Activated CD4-positive, alpha-beta T cell treated with anti-CD3 and anti-CD28 coated beads, Interleukin-2, Interleukin-4, amounts not matched to agents 100 ng/mL and 50 ng/mL, durations not matched to agents 16 hours and 8 hours (primary cell): ENCODE measurements around the gene HNRNPUL2.

Experiments used
- DNase-seq: peaks from one replicate; pipeline ENCODE4 v3.0.0-alpha.2; 2020; ENCODE audit warnings: low spot score

Gene HNRNPUL2

DNA sequence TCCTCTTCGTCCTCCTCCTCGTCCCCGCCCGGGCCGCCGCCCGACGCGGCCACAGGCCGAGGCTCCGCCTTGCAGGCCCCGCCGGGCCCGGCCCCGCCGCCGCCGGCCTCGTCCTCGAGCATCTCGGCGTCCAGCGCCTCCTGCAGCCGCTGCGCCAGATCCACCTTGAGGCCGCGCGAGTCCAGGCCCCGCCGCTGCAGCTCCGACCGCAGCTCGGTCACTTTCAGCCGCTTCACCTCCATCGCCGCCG is 417 bp downstream of the HNRNPUL2 start:
- DNase-seq: no peak

DNA sequence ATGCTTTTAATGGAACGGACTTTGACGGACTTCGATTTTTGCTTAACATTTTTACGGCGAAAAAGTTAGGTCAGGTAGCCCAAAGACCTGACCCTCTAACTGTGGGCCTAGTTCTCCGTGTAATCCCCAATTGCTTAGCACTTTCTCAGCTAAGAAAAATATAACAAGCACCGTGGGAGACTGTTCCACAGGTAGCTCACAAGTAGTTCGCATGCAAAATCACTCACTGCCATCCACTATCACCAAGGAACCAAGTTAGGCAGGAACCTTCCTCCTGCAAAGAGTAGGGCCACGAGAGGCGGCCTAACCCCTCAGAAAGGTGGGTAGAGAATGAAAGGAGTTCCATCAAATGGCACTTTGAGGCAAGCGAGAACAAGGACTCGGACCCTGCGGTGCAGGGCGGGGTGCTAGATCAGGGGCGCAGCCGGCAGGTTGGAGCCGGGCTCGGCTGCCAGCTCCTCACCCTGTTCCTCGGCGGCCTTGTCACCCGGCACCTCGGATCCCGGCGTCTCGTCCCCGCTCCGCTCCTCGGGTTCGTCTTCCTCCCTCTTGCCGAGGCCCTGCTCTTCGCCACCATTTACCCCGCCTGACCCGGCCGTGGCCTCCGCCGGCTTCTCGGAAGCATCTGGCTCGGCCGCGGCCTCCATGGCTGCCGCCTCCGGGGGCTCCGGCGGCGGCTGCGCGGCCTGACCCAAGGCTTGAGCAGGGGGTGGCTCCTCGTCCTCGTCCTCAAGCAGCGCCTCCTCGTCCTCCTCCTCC is 922 bp downstream of the HNRNPUL2 start:
- DNase-seq: no peak

DNA sequence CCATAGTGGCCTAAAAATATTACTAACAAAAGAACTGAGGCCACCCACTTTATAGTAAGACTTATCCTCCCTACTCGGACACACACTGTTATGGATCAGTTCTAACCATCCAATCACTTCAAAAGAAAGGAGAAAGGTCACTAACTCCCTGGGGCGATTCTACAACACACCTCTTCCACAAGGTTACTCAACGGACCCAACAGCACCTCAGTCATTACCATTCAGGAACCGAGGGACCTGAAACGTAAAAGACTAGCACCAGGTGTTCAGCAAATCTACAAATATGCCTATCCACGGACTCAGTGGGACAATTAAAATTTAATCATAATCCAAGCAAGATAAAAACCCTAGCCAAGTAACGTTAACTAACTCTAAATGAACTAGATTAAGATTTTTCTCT is 1.6 kb downstream of the HNRNPUL2 start:
- no peak for DNase-seq

DNA sequence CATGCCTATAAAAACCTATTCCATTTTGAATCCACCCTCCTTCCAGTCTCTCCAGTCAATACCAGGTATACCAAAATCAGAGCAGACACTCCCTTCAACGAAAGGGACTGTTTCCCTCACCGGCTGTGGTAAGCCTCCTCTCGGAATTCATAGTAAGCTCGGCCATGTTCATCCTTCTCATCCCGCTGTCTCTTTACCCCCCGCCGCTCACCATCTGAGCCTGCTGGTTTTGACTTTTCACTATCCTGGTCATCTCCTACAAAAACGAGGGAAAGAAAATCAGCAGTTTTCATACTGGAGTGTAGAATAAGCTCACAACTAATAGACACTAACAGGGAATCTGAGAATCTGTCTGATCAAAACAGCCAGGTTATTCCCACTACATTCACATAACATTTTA is 3.1 kb downstream of the HNRNPUL2 start:
- no peak for DNase-seq

DNA sequence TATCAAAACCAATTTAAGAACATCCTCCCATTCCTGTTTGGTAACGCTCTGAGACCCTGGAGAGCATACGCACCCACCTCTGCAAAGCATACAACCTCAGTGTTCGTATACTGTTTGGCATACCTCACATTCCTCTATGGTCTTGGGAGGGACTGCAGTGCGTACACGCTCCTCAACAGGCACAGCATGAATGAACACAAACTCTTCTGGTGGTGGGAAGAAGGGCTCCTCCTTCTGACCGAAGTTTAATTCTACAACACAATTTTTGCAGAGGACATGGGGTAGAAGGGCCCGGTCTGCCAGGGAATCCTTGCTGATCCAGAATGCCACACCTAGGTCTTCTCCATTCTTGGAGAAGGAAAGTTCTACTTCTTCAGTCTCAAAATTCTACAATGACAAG is 5.3 kb downstream of the HNRNPUL2 start:
- no peak for DNase-seq

DNA sequence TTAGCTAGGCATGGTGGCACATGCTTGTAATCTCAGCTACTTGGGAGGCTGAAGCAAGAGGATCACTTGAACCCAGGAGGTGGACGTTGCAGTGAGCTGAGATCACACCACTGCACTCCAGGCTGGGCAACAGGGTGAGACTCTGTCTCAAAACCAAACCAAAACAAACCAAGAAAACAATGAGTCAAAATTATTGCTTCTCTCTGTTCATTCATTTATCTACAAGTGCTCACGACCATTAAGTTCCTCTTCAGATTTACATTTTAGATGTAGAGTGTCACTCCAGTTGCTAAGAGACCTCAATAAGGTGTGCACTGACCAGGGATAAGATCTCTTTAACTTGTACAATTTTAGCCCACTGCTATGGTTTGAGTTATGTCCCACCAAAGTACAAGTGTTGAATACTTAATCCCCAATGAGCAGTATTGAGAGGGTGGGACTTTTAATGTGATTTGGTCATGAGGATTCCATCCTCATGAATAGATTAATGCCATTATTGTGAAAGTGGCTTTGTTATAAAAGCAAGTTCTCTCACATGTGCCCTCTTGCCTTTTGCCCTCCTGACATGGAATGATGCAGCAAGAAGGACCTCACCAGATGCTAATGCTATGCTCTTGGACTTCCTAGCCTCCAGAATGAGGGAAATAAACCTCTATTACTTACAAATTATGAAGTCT is 7.8 kb downstream of the HNRNPUL2 start:
- DNase-seq: peak; percentile 25

DNA sequence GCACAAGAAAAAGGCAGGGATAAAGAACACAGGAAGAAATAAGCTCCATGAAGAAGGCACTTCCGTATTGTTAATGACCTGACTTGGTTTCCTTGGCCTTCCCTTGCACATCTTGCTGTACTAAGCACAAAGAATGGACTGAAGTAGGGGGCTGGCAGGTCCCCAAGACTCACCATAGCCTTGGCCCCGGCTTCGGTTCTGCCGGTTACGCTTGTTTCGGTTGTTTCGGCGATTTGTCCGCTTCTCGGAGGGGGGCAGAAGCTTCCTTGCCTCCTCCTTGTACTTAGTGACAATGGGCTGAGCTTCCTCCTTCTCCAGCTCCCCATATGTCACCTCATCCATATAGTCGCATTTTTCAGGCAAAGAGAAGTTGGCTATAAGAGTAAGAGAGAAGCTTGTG is 10.4 kb downstream of the HNRNPUL2 start:
- DNase-seq: no peak

DNA sequence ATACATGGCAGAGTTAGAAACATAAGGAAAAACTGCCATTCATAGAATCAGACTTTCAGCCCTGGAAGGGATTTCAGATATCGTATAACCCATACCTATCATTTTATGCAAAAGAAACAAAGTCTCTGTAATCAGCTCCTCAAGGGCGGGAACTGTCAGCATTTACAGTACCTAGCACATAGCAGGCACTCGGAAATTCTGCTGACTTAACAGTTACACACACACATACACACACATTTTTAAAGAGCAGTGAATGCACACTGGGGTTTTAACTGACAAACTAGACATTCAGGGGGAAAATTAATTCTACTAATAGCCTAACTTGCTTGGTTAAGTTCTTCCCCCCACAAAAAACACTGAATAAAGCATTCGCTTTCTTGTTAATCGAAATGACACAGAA is 11.1 kb downstream of the HNRNPUL2 start:
- DNase-seq: no peak

DNA sequence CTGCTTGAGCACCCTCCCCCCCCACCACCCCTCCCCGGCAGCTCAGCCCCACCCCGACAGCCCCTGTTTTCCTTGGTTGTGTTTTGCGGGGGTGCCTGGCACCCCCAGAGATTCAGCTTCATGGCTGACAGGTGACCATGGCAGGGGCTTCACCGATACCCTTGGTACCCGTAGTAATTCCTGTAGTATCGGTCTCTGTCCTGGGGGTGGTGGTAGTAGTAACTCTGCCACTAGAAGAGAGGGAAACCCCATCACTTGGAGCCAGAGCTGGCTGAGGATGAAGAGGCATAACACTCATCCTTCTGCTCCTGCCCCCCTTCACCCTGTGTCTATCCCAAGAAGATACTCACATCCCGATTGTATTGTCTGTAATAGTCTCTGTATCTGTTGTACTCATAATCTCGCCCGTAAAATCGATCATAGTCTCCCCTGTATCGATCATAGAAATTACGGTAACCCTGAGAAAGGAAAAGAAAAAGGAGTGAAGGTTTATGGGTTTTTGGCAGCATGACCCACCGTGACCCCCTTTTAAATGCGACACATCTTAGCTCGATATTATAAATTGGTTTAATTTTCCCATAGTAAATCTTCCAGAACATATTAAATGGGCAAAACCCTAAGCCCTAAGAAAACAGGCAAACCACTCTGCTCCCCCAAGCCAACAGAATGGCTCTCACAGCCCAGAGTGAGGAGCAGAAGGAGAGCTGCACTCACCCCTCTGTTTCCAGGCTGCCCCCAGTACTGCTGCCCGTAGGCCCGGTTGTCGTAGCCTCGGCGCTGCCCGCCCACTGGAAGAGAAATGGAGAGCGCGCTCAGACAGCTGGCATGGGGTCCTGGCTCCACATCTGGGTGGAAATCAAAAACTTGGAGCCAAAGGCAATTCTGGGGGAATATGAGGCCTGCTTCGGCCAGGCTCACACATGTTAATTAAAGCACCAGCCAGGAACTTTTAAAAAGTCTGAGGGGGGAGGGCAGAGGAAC is 11.8 kb downstream of the HNRNPUL2 start:
- no peak for DNase-seq

DNA sequence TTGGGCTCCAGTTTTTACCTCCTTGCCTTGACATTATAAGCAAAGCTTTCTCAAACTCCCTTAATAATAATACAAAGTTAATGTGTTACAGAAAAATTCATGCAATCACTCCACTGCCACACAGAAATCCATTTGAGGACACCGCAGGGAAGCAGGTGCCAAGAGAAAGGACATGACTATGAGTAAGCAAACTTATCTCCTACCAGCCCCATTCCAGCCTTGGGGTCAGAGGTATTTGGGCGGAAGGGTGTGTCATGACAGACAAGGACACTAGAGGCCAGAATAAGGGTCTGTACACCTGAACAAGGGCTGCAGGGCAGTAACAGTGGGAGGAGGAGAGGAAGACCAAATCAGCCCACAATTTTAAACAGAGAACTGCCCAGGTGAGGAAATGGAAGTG is 13.9 kb downstream of the HNRNPUL2 start:
- DNase-seq: no peak

DNA sequence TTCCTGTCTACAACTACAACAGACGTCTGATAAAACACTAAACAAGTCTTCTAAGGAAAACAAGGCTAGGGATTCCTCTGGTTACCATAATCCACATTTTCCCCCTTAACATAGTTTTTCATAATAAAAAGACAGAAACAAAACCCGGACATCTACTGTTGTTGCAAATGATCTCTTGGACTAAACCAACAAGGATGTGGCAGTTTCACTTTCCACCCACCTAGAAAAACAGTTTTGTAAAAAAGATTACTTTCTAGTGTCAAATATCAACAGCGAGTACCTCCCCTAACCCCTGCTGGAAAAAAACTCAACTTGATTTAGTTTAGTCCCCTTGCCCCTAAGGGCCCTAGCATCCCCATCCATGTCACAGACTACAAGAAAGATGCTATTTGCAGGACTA is 14.4 kb downstream of the HNRNPUL2 start:
- DNase-seq: no peak

DNA sequence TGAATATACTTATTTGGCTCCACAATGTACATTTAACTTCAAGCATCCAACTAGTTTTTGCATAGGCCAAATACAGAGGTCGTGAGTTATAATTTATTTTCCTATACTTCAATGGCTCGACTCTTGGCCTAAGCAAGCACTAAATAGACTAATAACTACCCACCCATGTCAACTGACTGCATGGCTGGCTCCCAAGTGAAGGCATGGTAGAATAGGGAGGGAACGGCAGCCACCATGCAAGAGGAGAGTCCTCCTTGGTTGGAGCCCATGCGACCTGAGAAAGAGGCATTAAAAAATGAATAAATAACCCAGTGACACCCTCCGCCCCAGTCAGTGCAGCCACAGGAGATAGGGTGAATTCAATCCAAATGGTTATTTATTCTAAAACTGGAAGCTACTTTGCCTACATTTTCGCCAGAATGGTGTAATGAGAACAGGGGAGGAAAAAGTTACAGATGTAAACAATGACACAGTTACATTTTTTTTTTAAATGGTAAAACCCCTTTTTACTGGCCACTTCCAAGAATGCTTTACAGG is 14.9 kb downstream of the HNRNPUL2 start:
- no peak for DNase-seq

DNA sequence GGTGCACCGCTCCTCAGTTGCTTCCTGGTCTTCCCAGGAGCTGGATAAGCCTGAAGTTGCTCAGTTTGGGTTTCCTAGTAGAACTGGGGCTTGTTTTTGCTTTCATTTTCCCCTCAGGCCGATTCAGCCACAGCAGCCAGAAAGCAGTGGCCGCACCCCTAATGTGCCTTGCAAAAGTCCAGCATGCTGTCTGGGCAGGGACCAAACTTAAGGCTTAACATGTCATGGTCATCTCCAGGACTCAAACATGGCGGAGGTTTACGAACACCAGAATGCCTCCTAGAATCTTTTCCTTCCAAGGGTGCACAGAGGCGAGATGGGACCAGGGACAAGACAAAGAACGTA is 17.3 kb downstream of the HNRNPUL2 start:
- DNase-seq: peak; percentile 25

DNA sequence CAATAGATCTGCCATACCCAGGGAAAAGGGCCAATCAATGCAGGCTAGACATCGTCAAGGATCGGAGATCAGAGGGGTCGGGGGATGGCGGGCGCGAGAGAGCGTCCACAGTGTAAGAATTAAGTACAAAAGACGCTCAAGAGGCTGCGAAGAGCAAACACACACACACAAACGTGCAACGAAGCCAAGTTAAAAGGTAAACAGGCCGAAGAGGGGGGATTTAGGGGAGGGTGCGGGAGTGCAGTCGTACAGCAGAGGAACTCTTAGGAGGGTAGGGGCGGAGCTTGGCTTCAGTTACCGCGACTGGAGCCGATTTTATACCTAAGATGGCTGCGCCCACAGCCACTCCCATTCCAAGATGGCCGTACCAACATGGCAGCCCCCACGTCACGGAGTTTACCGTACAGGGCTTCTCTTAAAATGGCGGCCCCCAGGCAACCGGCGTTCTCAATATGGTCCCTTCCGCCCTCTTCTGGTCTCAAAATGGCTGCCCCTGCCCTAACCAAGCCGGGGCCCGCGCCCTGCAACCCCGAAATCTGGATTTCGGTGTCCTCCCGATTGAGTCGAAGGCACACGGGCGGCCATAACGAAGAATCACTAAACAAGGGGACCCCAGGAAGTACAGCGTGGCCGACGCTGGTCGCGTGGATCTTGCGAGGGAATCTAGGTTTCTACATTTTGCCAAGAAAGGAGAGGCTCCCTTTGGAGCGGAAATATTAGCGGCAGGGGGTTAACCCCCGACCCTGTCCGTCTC is 17.8 kb downstream of the HNRNPUL2 start:
- DNase-seq: peak; percentile 98

DNA sequence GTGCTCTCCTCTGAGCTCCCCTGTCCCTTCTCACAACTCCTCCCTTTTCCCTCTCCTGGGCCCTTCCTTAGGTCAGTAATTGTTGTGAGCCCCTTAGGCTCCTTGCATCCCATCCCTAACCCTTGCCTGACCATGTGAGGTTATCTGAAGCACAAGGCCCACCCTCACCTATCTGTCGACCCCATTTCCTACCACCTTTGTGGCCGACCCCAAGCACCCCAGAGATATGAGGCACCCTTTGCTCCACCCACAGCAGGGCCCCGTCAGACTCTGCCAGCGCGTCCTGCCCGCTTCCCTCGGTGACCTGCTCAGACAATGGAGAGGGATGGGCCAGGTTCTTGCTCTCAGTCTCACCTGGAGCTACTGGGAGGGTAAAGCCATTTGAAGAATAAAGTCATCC is 18.5 kb downstream of the HNRNPUL2 start:
- DNase-seq: peak; percentile 24

DNA sequence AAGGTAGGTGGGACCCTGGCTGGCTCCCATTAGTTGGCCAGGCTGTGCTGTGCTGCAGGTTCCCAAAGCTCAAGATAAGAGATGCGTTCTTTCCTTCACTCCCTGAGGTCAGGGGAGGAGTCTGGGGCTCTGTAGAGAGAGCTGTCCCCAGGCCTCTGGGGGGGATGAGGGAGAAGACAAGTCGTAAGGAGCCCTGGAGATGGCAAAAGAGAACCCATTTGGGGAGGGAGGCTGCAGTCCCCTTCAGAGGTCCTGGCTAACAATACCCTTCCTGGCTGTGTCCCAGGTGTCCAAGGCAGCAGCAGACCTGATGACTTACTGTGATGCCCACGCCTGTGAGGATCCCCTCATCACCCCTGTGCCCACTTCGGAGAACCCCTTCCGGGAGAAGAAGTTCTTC is 18.9 kb downstream of the HNRNPUL2 start:
- no peak for DNase-seq

DNA sequence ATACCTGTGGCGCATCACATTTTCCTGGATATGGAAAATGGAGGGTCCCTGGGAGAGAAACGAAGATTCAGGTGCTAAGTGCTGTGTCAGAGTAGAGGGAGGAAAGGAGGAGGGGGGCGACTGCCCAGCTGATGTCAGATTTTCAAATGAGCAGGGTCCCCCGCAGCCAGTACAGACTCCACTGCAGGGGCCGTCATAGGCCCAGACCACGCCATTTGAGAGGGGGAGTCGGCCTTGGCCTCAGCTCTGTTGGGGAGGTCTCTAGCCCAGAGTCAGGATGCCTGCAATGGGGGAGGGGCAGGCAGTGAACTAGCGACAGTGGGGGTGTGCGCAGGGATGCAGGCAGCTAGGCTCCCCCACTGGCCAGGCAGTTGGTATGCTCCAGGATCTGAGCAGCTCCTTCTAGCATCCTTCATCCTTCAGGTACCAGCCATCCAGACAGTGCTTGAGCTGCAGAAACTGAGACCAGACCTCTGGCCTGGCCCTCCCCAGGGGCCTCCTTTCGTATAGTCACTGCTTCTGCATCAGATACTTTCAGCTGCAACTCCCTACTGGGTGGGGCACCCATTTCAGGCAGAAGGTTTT is 19.9 kb downstream of the HNRNPUL2 start, which contains the start of the genes BSCL2 and GNG3:
Gene BSCL2 (minus strand): TSS at position 148 of the 585 bp plus-strand sequence. CDS start 229 bp downstream, outside the sequence.
Gene GNG3 (plus strand): TSS at position 400 of the 585 bp plus-strand sequence. CDS start 620 bp downstream, outside the sequence.
- DNase-seq: no peak

DNA sequence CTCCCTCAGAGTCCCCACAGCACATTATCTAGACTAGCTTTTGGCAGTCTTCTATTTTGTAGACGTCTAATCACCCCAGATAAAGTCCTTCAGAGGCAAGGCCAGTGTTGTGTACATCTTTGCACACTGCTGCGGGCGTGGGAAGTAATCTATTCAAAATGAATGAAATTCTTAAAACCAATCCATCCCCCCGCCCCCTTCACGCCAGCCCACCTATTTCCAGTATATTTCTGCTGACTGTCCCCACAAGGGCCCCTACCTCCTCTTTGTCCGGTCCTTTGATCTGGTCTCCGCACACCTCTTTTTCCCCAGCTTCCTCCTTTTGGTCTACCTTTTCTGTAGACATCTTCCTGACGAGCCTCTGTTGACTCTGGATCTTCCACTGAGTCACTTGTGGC is 20.4 kb downstream of the HNRNPUL2 start:
- DNase-seq: no peak

DNA sequence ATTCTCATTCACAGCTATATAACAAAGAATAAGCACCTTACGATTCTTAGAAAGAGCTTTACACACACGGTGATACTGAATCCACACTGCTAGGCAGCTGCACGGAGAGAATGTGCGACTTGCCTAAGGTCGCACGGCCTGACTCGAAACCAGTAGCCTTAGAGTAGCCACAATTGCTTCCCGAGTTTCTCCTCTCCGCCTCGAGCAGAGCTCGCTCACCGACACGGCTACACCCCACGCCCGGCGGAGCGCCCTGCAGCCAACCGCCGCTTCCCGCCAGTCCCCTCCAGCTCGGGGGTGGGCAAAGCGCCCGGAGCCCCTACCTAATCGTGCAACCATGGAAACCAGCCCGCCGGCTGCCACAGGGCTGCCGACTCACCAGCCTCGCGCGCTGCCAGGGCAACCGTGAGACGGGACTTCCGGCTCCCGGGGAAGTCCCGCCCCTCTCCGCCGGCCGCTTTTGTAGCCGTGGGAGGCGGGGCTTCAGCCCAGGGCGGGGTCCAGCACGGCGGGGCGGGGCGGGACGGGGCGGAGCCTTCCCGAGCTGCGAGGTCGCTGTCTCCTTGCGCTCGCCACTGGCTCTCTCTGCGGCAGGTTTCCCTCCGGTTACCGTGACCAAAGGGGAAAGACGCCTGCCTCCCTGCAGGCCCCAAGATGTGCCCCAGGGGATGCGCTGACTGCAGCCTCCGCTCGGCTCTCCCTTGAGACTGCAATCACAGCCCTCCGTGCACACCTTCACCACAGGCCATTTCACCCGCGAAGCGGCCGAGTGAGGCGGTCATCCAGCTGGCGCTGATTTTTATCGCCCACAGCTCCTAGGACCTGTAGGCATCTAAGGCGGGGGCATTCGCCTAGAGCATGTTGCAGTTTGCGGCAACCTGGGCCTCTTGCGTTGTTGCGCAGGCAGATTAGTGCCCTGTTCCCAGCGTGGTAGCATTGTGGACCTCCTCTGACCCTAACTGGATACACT is 21.1 kb downstream of the HNRNPUL2 start:
- DNase-seq: peak; percentile 95

DNA sequence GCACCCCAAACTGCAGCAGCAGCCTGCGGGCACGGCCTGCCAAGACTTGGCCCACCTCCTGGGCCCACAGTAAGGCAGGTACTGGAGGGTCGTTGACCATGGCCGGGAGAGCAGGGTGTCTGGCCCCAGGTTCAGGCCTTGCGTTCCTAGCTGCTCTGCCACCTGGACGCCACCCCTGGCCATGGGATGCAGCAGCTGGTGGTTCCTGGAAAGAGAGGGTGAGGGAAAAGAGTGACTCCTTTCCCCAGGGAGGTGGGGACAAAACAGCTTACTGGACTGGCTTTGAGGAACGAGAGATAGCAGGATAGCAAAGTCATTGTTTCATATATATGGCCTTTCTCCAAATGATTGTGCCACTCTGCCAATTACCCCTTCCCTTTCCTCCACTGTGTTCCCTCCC is 21.8 kb downstream of the HNRNPUL2 start:
- no peak for DNase-seq
